IPS-NIHi7 (cell line): ENCODE measurements around the gene OSBPL2.

Experiments used
- DNase-seq: peaks from one replicate; pipeline ENCODE4 v3.0.0; 2012; ENCODE audit warnings: mixed read lengths; ENCODE audit errors: extremely low spot score

OSBPL2 gene

GRCh38 chr20:62311832-62312661 is 73.7 kb downstream of the OSBPL2 start:
- no peak for DNase-seq

GRCh38 chr20:62312662-62312977 is 74.3 kb downstream of the OSBPL2 start:
- no peak for DNase-seq

- DNase-seq, result no peak
Observed at GRCh38 chr20:62313021-62313420, 74.7 kb downstream of the OSBPL2 start.

- no peak for DNase-seq
Observed at GRCh38 chr20:62313460-62314338, 75.4 kb downstream of the OSBPL2 start.

GRCh38 chr20:62314339-62314638 is 76.0 kb downstream of the OSBPL2 start:
- DNase-seq, result no peak

GRCh38 chr20:62314711-62315302 is 76.5 kb downstream of the OSBPL2 start:
- no peak for DNase-seq

GRCh38 chr20:62315773-62316172 is 77.5 kb downstream of the OSBPL2 start:
- DNase-seq, result no peak

GRCh38 chr20:62316331-62317166 is 78.2 kb downstream of the OSBPL2 start:
- no peak for DNase-seq

- DNase-seq, result no peak
Observed at GRCh38 chr20:62317167-62317655, 78.9 kb downstream of the OSBPL2 start.

- DNase-seq, result no peak
Observed at GRCh38 chr20:62318400-62319345, 80.4 kb downstream of the OSBPL2 start.

- DNase-seq, result no peak
Observed at GRCh38 chr20:62319346-62319909, 81.1 kb downstream of the OSBPL2 start.

GRCh38 chr20:62320581-62321354 is 82.4 kb downstream of the OSBPL2 start:
- peak; percentile 61 for DNase-seq

- peak; percentile 80 for DNase-seq
Observed at GRCh38 chr20:62321521-62321948, 83.2 kb downstream of the OSBPL2 start.

- DNase-seq, result no peak
Observed at GRCh38 chr20:62321975-62322374, 83.7 kb downstream of the OSBPL2 start.

- DNase-seq, result peak; percentile 46
Observed at GRCh38 chr20:62322492-62323041, 84.2 kb downstream of the OSBPL2 start.

GRCh38 chr20:62323146-62323979 is 85.0 kb downstream of the OSBPL2 start:
- no peak for DNase-seq

- no peak for DNase-seq
Observed at GRCh38 chr20:62323980-62324906, 85.9 kb downstream of the OSBPL2 start.
